ENCODE results near the gene HIBADH. TPM values are rescaled to one million over a fixed set of nuclear protein-coding genes. Genes with fewer than 3 reads are reported as not detected.

The HIBADH gene
- total RNA-seq, 1 experiment from 2014 or later = 31.2 TPM

GRCh38 chr7:27546610-27547009, 116.1 kb downstream of the HIBADH start:
- no peaks in the 10 kb centered on the region for H3K9me3 ChIP-seq (ENCODE audit: control insufficient read depth, insufficient read depth, low read depth, low read length)
- H3K4me1 ChIP-seq (ENCODE audit: control insufficient read depth, insufficient read depth, low read length) = no peaks in the 10 kb centered on the region
- CTCF ChIA-PET = no interaction called here
- DNase-seq (ENCODE audit: low read depth, low spot score) = no peak
- intact Hi-C loops (cut with micrococcal nuclease; ENCODE audit: unreplicated experiment) = no loop called here
- in situ Hi-C loops (cut with HindIII; ENCODE audit: low pct_unique_long_range_greater_than_20kb, low sequenced_read_pairs) = no loop called here
- H3K27ac ChIP-seq (ENCODE audit: low read length) = no peak overlapping the region
- POLR2A ChIA-PET = no interaction called here
- no peak for ATAC-seq
- H3K4me3 ChIP-seq (ENCODE audit: low read depth in 2 of 2, low read length in 2 of 2) = no peak overlapping the region
- BruUV-seq (replicated peaks) = no TSS peak
- H3K36me3 ChIP-seq (ENCODE audit: control insufficient read depth, insufficient read depth, low read length) = no peaks in the 10 kb centered on the region
- H3K27me3 ChIP-seq (ENCODE audit: control insufficient read depth, insufficient read depth, low read length) = no peaks in the 10 kb centered on the region
- TF ChIP-seq REST (IDR thresholded peaks at IDR 0.05; ENCODE audit: insufficient read depth in 1 of 2, low read depth in 2 of 2, low read length in 1 of 2) (no peak), TCF7L2 (IDR thresholded peaks at IDR 0.05; ENCODE audit: low read depth, low read length) (no peak), SIN3A (IDR thresholded peaks at IDR 0.05; ENCODE audit: borderline replicate concordance, insufficient read depth, low read depth, low read length) (no peak), CTCF (IDR thresholded peaks at IDR 0.05) (no peak), POLR2AphosphoS5 (IDR thresholded peaks at IDR 0.05; ENCODE audit: low read depth, low read length) (no peak)

- ChIA-PET CTCF (no interaction called here), POLR2A (no interaction called here)
- no peaks in the 10 kb centered on the region for H3K9me3 ChIP-seq (ENCODE audit: control insufficient read depth, insufficient read depth, low read depth, low read length)
- no peak overlapping the region for H3K4me3 ChIP-seq (ENCODE audit: low read depth in 2 of 2, low read length in 2 of 2)
- no TSS peak for BruUV-seq (replicated peaks)
- no peaks in the 10 kb centered on the region for H3K27me3 ChIP-seq (ENCODE audit: control insufficient read depth, insufficient read depth, low read length)
- H3K36me3 ChIP-seq (ENCODE audit: control insufficient read depth, insufficient read depth, low read length) = no peaks in the 10 kb centered on the region; the same call in 1 of the 2 replicates
- ATAC-seq (no peak), DNase-seq (ENCODE audit: low read depth, low spot score) (no peak)
- H3K27ac ChIP-seq (ENCODE audit: low read length) = no peak overlapping the region
- H3K4me1 ChIP-seq (ENCODE audit: control insufficient read depth, insufficient read depth, low read length) = no peaks in the 10 kb centered on the region
- intact Hi-C loops (cut with micrococcal nuclease; ENCODE audit: unreplicated experiment) (no loop called here), in situ Hi-C loops (cut with HindIII; ENCODE audit: low pct_unique_long_range_greater_than_20kb, low sequenced_read_pairs) (no loop called here)
- TF ChIP-seq CTCF (IDR thresholded peaks at IDR 0.05) (no peak), POLR2AphosphoS5 (IDR thresholded peaks at IDR 0.05; ENCODE audit: low read depth, low read length) (no peak), REST (IDR thresholded peaks at IDR 0.05; ENCODE audit: insufficient read depth in 1 of 2, low read depth in 2 of 2, low read length in 1 of 2) (no peak), SIN3A (IDR thresholded peaks at IDR 0.05; ENCODE audit: borderline replicate concordance, insufficient read depth, low read depth, low read length) (no peak), TCF7L2 (IDR thresholded peaks at IDR 0.05; ENCODE audit: low read depth, low read length) (no peak)
Measured at GRCh38 chr7:27535795-27536194, 126.9 kb downstream of the HIBADH start.

All from Panc1 (cell line).